Hippocampal formation (tissue), 2 donors: ENCODE results near the gene MAGEB3.
"Not testable (repeated sequence)": the region's sequence is repeated elsewhere in the genome, so short reads cannot be mapped to it uniquely, and the experiment has no call there.

ENCODE experiments used
- DNase-seq, 2 donors: peaks; one replicate each; lab custom pipeline; 2025; lab: John Stamatoyannopoulos, UW

MAGEB3 gene, protein sequence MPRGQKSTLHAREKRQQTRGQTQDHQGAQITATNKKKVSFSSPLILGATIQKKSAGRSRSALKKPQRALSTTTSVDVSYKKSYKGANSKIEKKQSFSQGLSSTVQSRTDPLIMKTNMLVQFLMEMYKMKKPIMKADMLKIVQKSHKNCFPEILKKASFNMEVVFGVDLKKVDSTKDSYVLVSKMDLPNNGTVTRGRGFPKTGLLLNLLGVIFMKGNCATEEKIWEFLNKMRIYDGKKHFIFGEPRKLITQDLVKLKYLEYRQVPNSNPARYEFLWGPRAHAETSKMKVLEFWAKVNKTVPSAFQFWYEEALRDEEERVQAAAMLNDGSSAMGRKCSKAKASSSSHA

DNA sequence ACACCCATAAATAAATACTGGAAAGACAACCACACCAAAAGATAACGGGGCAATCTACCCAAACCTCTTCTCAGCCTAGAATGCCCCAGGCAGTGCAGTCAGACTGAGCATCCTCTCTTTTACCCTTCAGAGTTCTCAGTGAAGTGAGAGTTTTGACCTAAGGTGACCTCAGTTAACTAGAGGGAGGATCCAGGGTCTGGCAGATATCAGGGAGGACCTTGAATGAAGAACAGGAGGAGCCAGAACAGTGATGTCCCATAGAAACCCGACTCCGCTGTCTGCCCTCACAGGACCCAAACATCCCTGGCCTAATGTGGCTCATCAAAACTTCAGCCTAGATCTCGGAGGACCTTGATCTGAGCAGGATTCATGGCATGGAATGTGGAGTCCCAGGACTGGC, at the start of gene MAGEB3:
MAGEB3 (plus strand) TSS at position 263 of the 400 bp plus-strand sequence. CDS start 5,268 bp downstream, outside the sequence.
- no peak for DNase-seq

DNA sequence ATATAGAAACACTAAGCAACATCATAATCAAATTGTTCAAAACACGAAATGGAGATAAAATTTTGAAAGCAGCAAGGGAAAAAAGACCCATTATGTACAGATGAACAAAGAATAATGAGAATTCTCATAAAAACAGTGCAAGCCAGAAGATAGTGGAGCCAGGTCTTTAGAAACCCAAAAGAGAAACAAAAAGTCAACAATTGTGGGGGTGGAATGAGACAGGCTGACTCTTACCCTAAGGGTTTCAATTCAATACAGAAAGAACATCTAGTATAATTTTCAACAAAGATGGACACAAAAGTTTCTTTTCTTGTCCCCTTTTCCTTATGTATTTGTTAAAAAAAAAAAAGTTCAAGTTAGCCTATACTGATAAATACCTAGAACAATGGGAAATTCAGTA, 49.1 kb upstream of the MAGEB3 start:
- DNase-seq, result no peak

DNA sequence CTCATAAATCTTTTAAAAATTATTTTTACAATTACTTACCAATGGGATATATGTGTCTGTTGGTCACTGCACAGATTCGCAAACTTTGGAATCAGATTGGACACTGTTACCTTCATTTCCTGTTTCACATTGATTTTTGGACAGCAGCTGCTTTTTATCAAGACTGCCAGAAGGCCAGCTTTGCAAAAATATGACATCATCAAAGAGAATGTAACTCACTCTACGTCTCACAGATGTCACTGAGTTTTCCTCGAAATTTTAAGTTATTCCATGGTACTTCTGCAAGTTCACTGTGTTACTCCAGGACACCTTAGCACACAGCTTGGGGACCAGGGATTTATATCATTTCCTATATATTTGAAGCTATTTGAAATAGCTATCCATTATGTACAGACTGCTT, 46.9 kb upstream of the MAGEB3 start:
- no peak for DNase-seq

DNA sequence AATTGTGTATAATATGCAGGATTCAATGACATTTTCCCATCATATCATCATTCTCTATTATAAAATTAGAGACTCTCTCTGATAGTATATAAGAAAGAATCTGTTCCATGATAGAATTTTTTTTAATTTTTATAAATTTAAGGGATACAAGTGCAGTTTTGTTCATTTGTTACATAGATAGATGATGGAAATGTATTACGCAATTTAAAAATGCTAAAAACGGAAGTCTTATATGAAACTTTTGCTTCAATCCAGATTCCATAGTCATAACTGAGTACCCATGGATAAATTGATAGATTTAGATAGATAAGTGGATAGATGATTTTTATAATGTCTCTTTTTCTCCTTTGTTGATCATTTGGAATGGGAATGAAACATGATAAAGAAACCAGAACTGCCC, 40.0 kb upstream of the MAGEB3 start:
- DNase-seq, result no peak

DNA sequence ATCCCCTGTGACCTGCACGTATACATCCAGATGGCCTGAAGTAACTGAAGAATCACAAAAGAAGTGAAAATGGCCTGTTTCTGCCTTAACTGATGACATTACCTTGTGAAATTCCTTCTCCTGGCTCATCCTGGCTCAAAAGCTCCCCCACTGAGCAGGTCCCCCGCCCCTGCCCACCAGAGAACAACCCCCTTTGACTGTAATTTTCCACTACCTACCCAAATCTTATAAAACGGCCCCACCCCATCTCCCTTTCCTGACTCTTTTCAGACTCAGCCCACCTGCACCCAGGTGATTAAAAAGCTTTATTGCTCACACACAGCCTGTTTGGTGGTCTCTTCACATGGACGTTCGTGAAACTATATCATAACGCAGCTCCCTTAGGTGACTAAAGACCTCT, 36.5 kb upstream of the MAGEB3 start:
- not testable (repeated sequence) for DNase-seq

DNA sequence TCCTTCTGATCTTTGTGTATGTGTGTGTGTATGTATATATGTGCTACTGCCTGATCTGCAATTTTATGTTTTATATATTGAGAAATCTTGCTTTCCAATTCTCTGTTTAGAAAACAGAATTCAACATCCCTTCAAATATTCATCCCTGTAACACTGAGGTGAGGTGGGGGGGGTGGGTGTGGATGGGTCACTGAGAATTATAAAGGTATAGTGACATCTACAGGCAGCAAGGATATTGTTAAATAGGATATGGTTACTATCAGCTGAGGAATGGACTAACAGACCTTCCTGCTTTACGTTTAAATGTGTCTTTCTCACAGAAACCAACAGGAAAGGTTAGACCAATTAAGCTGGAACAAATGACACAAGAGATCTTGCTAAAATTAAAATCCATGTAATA, 34.1 kb upstream of the MAGEB3 start:
- DNase-seq, result no peak

DNA sequence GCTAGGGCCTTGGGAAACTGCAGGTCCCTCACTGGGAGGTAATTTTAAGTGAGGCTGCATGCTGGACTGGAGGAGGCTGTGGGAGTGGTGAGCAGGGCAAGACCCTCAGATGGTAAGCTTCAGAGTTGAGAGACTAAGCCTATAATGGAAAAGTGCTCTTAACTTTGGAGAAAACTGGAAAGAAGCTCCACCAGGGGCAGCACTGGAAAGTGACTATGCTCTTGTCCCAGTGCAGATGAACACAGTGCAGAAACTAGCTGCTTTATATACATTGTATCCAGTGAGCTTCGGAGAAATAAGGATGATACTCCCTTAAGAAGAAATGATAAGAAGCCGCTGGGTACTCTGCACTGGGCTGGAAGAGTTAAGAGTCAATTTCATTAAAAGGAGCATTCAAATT, 18.3 kb upstream of the MAGEB3 start:
- no peak for DNase-seq

DNA sequence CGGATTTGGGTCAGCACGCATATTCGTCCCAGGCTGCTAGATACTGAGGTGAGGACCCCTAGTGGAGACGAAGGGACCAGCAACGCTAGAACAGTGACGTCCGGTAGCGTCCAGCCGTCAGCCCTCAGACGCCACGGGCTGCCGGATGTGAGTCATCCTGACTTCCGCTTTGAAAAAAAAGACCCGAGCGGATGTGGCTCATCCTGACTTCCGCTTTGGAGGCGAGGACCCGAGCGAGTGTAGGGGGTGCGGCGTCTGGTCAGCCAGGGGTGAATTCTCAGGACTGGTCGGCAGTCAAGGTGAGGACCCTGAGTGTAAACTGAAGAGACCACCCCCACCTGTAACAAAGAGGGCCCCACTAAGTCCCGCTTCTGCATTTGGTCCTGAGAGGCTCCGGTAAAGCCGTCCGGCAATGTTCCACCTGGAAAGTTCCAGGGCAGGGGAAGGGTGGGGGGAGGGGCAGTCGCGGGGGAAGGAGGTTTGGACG, 15.1 kb upstream of the MAGEB3 start, which contains the start of gene MAGEB2:
MAGEB2 (plus strand) TSS at position 207 of the 487 bp plus-strand sequence. CDS start 3,018 bp downstream, outside the sequence.
- DNase-seq, result no peak

DNA sequence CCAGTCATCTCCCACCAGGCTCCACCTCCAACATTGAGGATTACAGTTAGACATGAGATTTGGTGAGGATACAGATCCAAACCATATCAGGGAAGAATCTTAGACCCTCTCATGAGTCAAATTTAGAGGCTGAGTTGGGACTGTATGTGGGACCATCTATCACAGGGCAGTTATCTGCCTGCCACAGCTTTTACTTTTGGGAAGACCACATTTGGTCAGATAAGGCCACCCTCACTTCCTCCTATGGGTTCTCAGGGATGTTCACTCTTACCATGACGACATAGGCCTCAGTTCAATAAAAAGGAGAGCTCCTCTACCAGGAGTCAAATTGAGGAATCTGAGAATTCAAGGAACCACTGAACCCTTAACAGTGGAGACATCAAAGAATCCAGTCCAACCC, 13.0 kb upstream of the MAGEB3 start:
- DNase-seq, result no peak

DNA sequence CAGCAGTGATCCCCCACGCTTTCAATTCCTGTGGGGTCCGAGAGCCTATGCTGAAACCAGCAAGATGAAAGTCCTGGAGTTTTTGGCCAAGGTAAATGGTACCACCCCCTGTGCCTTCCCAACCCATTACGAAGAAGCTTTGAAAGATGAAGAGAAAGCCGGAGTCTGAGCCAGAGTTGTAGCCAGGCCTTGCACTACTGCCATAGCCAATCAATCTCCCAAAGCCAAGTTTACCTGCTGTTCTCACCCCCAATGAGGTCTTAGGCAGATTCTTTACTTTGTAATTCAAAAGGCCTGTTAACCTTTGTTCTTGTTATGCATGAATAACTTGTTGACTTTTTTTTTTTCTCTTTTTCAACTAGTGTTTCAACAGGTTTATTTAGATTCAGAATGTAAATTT, 11.1 kb upstream of the MAGEB3 start:
- no peak for DNase-seq

DNA sequence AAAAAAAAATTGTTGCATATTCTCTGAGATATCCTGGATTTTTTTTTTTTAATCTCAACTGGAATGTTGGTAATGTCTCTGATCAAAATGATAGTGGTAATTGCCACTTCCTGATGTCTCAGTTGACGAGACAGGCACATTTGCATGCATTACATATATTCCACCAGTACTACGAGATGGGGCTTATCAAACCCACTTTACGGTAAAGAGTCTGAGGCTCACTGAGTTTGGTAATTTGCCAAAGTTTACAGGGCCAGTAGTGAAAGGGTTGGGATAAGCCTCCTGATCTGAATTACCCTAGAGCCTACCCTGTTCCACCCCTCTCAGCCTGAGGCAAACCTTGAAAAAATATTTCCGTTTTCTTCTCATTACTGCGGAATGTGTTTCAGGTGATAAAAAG, 9.8 kb upstream of the MAGEB3 start:
- DNase-seq, result no peak

DNA sequence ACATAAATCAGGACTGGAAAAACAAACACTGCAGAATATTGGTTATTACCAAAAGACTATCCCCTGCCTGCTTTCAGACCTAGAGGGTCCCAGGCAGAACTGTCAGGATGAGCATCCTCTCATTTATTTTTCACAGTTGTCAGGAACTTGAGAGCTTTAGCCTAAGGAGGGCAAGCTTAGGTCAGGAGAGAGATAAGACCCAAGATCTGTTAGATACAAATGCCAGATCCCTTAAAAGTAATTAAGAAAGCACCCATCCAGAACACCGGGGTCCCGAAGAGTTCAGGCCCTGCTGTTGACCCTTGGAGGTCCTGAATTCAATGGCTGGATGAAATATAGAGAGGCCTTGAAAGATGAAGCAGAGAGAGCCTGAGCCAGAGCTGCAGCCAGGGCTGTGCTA, 5.9 kb upstream of the MAGEB3 start:
- DNase-seq, result no peak

DNA sequence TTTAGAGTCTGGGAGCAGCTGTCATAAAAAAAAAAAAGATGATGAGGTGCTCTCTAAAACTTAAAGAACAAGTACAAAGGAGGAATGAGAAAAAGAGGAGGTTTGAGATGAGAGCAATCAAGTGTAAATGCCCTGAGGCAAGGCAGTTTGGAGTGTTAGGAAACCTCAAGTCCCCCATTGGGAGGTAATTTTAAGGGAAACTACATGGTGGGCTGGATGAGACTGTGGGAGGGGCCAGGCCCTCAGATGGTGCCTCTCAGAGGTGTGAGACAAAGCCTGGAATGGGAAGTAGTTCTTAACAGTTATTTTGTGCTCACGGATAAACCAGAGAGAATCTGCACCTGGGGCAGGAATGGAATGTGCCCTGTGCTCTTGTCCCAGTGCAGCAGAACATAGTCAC, 1.9 kb upstream of the MAGEB3 start:
- no peak for DNase-seq

DNA sequence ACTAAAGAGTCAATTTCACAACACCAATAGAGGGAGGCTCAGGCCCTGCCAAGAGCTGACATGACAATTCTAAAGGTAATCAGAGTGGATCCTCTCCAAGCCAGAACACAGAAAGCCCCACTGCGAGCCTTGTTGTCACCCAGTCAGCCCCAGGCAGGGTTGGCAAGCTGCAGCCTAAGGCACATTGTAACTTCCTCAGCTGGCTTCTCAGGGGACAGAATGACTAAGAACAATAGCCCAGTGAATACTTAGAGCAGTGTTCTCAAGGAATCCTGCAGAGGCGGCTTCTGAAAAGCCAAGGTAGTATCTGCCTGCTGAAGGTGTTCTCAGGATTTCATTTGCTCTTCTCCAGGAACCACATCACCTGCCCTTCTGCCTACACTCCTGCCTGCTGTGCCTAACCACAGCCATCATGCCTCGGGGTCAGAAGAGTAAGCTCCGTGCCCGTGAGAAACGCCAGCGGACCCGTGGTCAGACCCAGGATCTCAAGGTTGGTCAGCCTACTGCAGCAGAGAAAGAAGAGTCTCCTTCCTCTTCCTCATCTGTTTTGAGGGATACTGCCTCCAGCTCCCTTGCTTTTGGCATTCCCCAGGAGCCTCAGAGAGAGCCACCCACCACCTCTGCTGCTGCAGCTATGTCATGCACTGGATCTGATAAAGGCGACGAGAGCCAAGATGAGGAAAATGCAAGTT, 11.4 kb downstream of the MAGEB3 start, which contains the start of gene MAGEB4:
MAGEB4 (plus strand) TSS at position 277 of the 692 bp plus-strand sequence; CDS start at position 413, 136 bp downstream.
- DNase-seq, result no peak

DNA sequence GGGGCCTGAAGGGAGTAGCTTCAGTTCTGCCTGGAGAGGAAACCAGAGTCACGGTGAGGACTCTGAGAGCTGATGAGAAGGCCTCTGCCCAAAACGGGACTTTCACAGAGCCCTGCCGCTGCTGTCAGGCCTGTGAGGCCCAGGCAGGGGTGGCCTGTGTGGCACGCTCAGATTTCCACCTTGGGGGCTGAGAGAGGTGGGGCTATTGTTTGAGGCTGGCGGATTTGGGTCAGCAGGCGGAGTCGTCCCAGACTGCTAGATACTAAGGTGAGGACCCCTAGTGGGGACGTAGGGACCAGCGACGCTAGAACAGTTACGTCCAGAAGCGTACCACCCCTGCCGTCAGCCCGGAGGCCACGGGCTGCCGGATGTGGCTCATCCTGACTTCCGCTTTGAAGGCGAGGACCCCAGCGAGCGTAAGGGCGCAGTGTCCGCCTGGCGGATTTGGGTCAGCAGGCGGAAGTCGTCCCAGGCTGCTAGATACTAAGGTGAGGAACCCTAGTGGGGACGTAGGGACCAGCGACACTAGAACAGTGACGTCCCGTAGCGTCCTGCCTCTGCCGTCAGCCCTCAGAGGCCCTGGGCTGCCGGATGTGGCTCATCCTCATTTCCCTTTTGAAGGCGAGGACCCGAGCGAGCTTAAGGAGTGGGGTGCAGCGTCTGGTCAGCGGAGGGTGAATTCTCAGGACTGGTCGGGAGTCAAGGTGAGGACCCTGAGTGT, 16.5 kb downstream of the MAGEB3 start, which contains the start of gene MAGEB1:
MAGEB1 (plus strand) TSS at position 378 of the 721 bp plus-strand sequence. CDS start 3,348 bp downstream, outside the sequence.
- DNase-seq, result no peak

DNA sequence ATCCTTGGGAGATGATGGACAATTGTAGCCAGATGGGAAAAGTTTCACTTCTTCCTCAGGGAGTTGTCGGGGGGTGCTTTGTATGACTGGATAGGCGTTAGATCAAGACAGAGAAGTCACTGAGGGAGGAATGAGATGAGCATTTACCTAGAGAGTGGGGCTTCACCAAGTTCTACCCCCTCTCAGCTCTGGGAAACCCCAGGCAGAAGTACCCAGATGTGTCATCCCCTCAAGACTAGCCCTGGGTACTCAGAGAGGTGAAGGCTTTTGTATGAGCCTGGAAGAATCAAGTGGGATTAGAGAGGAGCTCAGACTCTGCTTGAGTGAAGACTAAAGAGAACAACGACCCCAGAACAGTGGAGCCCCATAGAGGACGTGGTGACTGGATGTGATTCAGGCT, 18.4 kb downstream of the MAGEB3 start:
- DNase-seq, result no peak

DNA sequence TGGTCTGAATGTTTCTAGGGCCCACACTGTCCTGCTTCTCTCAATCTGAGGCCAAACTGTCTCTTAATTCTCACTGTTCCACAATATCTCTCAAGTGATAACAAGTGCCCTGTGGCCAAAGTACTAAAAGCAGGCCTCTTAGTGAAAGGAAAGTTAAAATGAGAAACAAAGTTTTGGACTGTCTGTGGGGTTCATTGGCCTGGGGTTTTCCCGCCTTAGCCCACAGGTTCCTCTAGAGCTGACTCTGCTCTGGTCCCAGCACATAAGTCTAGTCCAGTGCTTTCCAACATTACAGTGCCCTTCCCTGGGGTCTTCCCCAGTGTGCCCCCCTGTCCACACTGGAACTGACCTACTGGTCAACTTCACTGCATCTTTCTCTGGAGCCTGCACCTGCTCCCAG, 22.8 kb downstream of the MAGEB3 start:
- no peak for DNase-seq

DNA sequence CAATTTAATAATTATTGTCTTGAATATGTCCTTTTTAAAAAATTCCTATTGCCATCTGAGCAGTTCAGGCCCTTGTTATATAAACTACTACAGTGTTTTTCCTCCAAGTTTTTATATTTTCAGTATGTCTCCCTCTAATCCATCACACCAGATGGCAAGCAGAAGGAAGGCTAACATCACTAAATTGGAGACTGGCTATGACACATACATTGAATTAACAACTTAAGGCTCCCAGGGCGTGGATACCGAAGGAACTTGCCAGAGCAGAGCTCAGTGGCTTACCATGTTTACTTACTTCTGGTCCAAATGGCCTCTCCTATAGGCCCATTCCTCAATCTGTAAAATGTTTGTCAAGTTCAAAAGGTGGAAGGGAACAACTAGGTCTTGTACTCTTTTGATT, 29.5 kb downstream of the MAGEB3 start:
- no peak for DNase-seq

DNA sequence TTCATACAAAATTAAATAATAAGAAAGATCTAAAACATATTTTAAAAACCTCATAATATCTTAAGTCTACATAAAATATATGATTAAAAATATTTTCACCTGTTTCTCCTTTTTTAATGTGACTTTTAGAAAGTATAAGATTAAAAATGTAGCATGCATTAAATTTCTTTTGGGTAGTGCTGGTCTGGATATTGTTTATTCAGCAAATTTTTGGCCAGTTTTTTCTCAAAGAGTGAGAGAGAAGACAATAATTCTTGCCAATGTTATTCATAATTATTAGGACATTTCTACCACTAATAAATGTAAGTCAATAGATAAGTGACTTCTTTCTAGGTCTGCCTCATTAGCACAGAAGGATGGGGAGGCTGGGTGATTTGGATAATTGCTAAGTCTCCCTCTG, 30.6 kb downstream of the MAGEB3 start:
- no peak for DNase-seq

DNA sequence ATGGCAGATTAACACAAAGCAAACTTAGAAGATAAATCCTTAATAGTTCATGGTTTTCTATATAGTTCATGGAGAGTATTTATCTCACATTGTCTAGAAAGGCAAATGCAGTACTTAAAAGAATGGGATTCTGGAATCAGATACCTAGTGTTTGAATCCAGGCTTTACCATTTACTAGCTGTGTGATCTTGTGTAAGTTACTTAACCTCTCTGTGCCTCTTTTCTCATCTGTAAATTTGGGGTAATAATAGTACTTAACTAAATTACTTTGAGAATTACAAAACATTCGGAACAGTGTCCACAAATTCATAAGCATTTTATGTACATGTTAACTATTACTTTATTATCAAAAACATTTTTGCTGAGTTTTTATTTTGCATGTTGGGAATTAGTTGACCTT, 32.3 kb downstream of the MAGEB3 start:
- no peak for DNase-seq

DNA sequence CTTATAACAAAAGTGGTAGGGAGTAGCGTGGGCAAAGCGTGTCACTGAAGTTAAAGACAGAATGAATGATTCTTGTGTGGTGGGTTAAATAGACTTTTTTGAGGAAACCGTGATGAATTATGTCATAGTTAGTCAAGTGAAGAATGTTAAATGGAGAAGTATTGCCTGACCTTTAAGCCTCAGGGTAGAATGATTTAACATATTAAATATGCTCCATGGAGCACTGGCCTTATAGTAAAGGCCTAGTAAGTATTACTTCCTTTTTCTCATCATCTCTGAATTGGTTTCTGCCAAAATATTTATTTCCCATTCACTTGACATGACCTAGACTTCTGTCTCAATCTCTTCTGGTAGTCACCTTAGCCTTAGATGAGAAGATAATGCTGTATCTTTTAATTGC, 40.2 kb downstream of the MAGEB3 start:
- no peak for DNase-seq

DNA sequence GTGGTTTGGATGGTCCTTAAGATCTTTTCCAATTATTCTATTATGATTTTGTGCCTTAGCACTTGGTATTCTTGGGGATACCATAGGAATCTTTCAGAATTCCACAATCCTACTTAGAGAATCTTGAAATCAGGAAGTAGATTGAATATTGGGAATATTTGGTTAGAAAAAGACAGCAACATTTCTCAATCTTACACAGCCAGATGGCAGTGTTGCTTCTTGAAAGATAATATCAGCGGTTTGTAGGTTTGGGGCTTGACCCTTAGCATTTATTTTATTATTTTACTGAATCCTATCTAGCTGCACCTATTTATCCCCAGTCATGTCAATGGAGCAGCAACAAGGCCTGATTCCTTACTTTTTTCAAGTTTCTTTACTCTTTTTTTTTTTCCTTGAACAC, 45.0 kb downstream of the MAGEB3 start:
- peak in 1 of 2 donors; percentile 4 for DNase-seq
